GM19238 (cell line): ENCODE data around the gene TTC9B.

Experiments
- DNase-seq: peaks from one replicate; pipeline ENCODE4 v3.0.0; 2011; ENCODE audit warnings: low spot score; ENCODE audit not compliant: insufficient read length

TTC9B gene

GRCh38 chr19:40217934-40218890, at the start of gene TTC9B:
TTC9B (minus strand) TSS chr19:40218384; CDS start chr19:40218381, 3 bp downstream.
- DNase-seq: peak; percentile 50

DNA sequence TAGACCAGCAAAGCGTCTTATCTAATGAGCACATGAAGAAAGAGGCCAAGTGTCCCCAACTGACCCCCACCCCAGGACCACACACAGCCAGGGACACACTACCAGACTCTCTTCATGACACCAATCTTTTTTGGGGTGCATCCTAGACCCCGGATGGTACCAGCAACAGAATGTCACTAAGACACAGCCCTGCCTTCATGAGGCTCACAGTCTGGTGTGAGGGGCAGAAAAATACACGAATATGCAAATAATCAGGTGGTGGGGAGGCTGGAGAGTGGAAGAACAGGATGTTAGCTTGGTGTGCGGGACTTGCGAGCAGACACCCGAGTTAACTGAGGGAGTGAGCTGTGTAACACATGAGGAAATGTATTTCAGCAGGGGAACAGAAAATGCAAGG, 49.4 kb upstream of the TTC9B start:
- DNase-seq: no peak

DNA sequence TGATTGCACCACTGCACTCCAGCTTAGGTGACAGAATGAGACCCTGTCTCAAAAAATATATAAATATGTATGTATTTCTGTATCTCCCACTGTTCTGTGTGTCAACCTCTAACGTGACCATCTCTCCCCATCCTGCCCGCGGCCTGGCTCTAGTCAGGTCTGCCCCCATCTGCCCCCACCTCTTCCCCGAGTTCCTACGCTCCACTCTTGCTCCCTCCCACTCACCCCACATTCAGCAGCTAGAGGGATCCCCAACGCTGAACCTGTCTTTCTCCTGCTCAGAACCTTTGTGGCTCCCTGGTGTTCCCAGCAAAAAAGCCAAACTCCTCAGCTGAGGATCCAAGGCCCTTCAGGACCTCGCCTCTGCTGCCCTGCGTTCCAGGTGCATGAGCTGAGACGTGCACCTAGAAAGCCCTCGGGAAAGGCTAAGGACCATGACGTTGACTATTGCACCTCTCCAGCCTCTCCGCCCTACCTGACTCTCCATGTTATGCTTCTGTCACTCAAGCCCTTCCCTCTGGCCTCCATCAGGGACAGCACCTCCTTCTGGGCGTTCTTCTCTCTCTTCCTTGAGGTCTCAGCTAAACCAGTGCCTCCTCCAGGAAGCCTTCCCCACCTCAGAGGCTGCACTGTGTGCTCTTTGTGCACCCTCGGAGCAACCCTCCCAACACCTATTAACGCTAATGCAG, 48.9 kb upstream of the TTC9B start:
- no peak for DNase-seq

DNA sequence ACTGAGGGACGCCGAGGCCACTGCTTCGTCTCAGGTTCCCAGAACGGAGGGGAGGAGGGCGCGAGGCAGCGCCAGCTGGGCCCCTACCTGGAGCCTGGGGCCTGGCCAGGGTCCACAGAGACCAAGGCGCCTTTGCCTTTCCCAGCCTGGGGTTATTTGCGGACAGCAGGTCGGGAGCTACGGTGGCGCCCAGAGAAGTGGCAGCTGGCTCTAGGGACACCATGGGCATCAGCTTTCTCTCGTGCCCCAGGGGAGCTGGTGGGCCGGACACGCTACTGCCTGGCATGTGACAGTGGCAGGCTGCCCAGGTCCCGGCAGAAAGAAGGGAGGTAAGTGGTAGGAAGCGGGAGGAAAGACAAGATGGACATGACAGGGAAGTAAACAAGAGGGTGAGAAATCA, 47.9 kb upstream of the TTC9B start:
- DNase-seq: no peak

DNA sequence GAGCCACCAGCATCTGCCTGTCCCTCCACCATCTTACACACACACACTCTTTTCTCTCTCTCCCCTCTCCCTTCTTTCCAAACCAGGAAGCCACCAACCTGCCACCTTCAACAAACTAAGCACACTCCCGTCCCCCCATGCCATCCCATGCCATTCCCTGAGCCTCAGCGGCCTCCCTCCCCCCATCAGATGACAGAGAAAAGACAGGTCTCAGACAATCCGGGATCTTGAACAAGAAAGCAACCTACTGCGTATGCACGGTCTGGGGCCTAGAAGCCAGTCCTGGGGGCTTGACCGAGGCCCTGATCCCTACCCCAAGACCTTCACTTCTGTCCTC, 47.5 kb upstream of the TTC9B start:
- no peak for DNase-seq

- no peak for DNase-seq
Measured at GRCh38 chr19:40265055-40265762, 47.0 kb upstream of the TTC9B start.

DNA sequence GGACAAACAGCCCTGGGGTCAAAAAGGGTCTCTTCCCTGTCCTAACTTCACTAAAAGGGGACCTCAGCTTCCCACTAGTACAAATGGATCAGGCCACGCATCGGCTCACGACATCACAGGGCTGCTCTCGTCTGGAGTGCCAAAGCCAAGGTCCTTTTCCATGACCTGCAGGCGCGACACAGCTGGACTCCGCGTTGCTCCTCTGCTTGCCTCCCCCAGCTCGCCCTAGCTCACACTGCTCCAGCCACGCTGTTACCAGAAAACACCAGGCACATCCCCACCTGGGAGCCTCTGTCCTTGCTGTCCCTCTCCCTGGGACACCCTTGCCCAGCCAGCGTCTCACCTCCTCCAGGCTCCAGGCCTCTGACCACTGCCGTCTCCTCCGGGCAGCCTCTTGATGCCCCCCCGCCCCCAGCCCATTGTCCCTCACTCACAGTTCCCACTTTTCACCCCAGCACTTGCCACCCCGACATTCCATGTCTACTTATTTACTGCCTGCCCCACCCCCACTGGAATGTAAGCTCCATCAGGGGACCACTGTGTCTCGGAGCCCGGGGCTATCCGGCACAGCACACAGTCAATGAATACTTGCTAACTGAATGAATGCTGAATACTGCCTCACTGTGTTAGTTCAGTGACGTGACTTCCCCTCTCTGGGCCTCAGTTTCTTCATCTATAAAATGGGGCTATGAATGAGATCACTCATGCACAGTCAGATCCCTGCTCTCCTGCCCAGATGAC, 46.3 kb upstream of the TTC9B start:
- no peak for DNase-seq

GRCh38 chr19:40263440-40264313, 45.5 kb upstream of the TTC9B start:
- DNase-seq: no peak

DNA sequence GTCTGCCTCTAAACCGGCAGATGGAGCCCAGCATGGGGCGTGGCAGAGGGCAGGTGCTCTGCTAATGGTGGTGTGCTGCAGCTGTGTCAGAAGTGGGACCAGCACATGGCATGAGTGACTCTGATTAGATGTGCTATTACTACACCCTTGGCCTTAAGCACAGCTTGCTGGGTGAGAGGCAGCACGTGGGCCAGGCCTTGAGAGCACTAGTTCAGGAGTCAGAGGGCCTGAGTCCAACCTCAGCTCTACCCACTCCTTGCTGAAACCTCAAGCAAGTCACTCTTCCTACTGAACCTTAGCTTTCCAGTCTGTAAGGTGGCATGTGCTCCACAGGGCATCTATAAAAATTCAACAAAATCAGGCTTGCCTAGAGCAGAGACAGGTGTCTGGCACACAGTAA, 44.2 kb upstream of the TTC9B start:
- no peak for DNase-seq

DNA sequence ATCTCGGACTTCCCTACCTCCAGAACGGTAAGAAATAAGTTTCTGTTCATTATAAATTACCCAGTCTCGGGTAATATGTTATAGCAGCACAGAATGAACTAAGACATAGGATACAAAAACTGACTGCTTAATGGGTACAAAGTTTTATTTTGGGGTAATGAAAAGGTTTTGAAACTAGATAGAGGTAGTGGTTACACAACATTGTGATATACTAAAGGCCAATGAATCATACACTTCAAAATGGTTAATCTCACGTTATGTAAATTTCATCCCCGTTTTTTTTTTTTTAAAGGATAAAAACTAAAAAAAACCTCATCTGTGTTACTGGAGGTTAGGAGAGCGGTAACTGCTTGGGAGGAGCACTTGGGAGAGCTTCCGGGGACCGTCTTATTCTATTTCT, 43.4 kb upstream of the TTC9B start:
- DNase-seq: no peak

DNA sequence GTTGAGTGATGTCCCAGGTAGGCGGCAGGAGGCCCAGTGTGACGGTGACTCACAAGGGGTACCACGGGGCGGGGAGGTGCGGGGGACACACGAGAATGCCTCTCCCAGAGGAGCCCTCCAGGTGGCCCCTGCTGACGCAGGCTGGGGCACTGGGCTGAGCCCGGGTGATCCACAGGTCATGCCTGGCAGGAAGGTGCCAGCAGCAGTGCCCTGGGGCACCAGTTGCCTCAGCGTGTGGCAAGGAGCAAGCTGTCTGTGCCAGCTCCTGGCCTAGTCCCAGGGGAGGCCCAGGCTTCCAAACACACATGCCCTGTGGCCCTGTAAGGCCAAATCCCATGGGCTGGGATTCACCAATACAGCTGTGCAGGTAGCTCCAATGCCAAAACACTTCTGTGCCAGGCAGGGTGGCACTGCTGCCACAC, 38.9 kb upstream of the TTC9B start:
- no peak for DNase-seq

GRCh38 chr19:40256512-40256911, 38.3 kb upstream of the TTC9B start:
- DNase-seq: no peak

DNA sequence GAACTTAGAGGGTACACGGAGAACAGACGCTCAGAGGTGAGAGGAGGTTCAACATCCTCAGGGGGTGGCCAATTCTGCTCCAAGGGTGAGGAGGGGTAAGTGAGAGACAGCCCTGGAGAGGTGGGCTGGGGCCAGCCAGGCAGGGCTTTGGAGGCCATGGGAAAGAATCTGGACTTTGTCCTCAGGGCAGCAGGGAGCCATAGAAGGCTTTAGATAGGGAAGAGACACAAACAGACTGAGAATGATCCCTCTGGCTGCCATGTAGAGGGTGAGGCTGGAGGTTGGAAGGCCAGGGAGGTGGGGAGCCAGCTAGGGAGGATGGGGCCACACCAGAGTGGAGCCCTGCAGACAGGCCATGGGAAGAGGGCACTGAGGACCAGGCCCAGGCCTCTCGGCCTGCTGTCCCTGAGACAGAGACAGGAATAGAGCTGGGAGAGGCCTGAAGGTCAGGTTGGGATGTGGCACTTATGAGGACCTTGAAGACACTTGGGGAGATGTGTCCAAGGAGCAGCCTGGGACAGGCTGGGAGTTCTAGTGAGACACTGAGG, 37.5 kb upstream of the TTC9B start:
- no peak for DNase-seq

- DNase-seq: no peak
Measured at GRCh38 chr19:40254714-40255418, 36.7 kb upstream of the TTC9B start.

DNA sequence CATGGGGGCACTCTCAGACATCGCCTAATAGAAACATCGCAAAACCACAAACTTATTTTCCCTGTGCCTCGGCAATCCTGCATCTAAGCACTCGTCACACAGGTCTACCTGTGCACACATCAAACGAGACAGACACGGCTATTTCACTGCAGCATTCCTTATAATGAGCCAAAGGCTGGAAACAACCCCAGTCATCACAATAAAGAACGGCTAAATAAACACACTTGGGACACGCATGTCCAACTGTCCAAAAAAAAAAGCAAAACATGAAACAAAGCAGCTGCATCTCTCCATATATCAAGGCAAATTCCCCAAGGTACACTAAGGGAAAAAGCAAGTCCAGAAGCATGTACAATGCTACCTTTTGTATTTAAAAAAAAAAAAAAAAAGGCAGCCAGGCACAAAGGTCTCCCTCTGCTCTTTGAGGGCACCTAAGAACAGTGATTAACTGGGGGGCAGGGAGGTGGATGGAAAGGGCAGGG, 35.5 kb upstream of the TTC9B start:
- DNase-seq: no peak

DNA sequence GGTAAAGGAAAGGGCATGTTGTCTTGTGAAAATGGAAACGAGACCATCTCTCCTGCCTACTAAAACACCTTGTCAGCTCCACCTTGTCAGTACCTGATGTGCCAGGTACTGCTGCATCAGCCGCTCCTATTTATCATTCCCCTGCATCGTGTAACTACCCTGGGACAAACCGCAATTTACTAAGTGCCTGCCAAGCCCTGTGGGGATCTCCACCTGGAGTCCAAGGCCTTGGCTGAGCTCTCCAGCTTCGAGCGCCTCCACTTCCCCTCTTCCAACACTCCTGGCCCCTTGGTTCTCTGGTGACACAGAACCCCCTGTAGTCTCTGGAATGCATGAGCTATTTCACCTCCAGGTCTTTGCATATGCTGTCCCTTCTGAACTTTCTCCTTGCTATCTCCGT, 34.2 kb upstream of the TTC9B start:
- DNase-seq: no peak

DNA sequence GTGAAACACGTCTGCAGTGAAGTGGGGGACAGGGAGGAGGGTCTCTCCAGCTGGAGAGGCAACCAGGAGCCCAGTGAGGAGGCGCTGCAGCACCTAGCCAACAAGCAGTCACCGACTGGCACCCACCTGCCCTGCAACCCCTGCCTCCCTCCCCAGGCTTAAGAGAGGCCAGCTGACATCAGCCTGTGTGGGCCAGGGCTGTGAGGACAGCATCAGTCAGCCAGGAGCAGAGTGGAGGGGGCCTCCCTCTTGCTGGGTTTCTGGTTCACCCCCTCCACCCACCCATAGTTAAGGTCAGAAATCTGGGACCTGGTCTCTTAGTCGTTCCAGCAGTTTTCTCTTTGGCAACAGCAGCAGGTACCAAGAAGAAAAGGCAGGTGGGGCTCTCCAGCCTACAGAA, 33.8 kb upstream of the TTC9B start:
- DNase-seq: no peak

- no peak for DNase-seq
Measured at GRCh38 chr19:40251244-40251643, 33.1 kb upstream of the TTC9B start.

- no peak for DNase-seq
Measured at GRCh38 chr19:40249781-40250180, 31.6 kb upstream of the TTC9B start.
